ENCODE results near the gene TMEM120A.

TMEM120A gene

GRCh38 chr7:75960372-75960771 is 34.0 kb downstream of the TMEM120A start:
- H3K4me3 ChIP-seq (ENCODE audit: low read depth, low read length), result no peak overlapping the region

GRCh38 chr7:75958802-75959543 is 35.4 kb downstream of the TMEM120A start:
- H3K4me3 ChIP-seq (ENCODE audit: low read depth, low read length), result no peak overlapping the region

- H3K4me3 ChIP-seq (ENCODE audit: low read depth, low read length), result no peak overlapping the region
Measured at GRCh38 chr7:75957021-75957736, 37.2 kb downstream of the TMEM120A start.

- H3K4me3 ChIP-seq (ENCODE audit: low read depth, low read length), result no peak overlapping the region
Measured at GRCh38 chr7:75955331-75955955, 39.0 kb downstream of the TMEM120A start.

- no peak overlapping the region for H3K4me3 ChIP-seq (ENCODE audit: low read depth, low read length)
Measured at GRCh38 chr7:75953931-75954330, 40.5 kb downstream of the TMEM120A start.

GRCh38 chr7:75953431-75953830 is 41.0 kb downstream of the TMEM120A start:
- no peak overlapping the region for H3K4me3 ChIP-seq (ENCODE audit: low read depth, low read length)

GRCh38 chr7:75951506-75951905 is 42.9 kb downstream of the TMEM120A start:
- no peak overlapping the region for H3K4me3 ChIP-seq (ENCODE audit: low read depth, low read length)

GRCh38 chr7:75950111-75950681 is 44.2 kb downstream of the TMEM120A start:
- H3K4me3 ChIP-seq (ENCODE audit: low read depth, low read length), result no peak overlapping the region

- no peak overlapping the region for H3K4me3 ChIP-seq (ENCODE audit: low read depth, low read length)
Measured at GRCh38 chr7:75948179-75948578, 46.2 kb downstream of the TMEM120A start.

GRCh38 chr7:75946207-75946855 is 48.1 kb downstream of the TMEM120A start:
- H3K4me3 ChIP-seq (ENCODE audit: low read depth, low read length), result no peak overlapping the region

GRCh38 chr7:75945297-75946168 is 48.9 kb downstream of the TMEM120A start:
- no peak overlapping the region for H3K4me3 ChIP-seq (ENCODE audit: low read depth, low read length)

GRCh38 chr7:75944507-75944906 is 49.9 kb downstream of the TMEM120A start:
- no peak overlapping the region for H3K4me3 ChIP-seq (ENCODE audit: low read depth, low read length)

- no peak overlapping the region for H3K4me3 ChIP-seq (ENCODE audit: low read depth, low read length)
Measured at GRCh38 chr7:75943864-75944263, 50.5 kb downstream of the TMEM120A start.

- no peak overlapping the region for H3K4me3 ChIP-seq (ENCODE audit: low read depth, low read length)
Measured at GRCh38 chr7:75938921-75939320, 55.5 kb downstream of the TMEM120A start.

GRCh38 chr7:75937958-75938786 is 56.2 kb downstream of the TMEM120A start:
- no peak overlapping the region for H3K4me3 ChIP-seq (ENCODE audit: low read depth, low read length)
